Middle frontal gyrus (tissue), 1 donor: Measurements from ENCODE around the gene HID1.

ENCODE experiments used
- DNase-seq: peaks from one replicate; pipeline ENCODE4 v3.0.0-alpha.2; 2015; ENCODE audit warnings: low spot score; ENCODE audit errors: extremely low spot score

The HID1 gene

DNA sequence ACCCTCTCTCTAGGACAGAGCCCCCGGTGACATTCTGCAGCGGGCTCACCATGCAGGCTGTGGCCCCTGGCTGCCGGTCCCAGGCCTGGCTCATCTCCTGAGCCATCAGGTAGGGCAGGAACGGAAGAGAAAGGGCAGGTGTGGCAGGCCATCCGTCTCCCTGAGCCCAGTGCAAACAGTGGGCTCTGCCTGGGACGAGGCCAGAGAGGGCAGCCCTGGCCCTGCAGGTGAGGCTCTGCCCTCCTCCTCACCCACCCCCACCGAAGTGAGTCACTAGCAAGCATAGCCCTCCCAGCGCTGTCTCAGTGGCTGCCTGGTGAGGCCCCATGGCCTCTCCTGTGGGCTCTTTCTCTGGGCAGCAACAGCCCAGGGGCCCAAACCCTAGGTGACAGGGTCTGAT, 22.4 kb downstream of the HID1 start:
- DNase-seq, result no peak

DNA sequence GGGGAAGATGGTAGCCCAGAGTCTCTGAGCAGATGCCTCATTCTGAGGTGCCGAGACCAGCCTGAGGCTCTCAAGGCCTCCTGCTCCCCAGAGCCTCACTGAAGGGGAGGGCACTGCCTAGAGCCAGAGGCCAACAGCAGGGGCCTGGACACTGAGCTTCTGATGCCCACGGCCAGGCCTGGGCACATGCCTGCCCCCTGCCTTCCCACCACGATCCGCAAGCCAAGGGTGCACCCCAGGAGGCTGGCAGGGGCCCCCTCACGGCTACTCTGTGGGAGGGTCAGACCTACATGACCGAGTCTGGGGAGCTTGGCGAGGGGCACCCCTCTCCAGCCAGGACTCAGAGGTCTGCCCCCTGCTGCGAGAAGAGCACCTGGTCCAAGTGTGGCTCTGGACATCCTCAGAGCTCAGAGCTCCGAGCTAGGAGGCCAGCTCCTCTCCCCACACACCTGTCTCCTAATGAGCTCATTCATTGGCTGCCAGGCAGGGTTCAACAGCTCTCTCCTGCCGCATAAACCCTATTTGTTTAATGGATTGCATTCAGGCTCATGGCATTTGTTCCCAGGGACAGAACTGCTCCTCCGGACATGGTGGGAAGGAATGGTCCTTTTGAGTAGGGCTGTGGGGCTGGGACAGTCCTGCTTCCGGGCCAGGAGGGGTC, 23.0 kb downstream of the HID1 start:
- DNase-seq, result no peak

DNA sequence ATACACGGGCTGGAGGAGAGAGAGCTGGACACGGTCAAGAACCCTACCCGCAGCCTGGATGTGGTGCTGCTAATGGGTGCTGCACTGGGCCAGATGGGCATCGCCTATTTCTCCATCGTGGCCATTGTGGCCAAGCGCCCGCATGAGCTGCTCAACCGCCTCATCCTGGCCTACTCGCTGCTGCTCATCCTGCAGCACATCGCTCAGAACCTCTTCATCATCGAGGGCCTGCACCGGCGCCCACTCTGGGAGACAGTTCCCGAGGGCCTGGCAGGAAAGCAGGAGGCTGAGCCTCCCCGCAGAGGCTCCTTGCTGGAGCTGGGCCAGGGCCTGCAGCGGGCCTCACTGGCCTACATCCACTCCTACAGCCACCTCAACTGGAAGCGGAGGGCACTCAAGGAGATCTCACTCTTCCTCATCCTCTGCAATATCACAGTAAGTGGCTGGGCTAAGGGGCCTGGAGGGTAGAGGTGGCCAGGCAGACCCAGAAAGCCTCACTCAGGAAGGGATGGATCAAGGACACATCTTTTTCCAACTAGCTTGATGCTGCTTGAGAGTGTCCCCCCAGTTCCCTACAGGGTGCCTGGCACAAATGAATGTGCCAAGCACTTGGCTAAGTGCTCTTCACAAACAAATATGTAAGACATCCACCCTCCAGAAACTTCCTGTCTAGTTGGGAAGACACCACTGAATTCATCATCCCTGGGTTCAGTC, 25.4 kb downstream of the HID1 start:
- no peak for DNase-seq

DNA sequence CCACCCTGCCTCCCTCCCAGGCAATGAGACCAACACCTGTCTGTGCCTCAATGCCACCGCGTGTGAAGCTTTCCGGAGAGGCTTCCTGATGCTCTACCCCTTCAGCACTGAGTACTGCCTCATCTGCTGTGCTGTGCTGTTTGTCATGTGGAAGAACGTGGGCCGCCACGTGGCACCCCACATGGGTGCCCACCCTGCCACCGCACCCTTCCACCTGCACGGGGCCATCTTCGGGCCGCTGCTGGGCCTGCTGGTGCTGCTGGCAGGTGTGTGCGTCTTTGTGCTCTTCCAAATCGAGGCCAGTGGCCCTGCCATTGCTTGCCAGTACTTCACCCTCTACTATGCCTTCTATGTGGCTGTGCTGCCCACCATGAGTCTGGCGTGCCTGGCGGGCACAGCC, 25.9 kb downstream of the HID1 start:
- no peak for DNase-seq

DNA sequence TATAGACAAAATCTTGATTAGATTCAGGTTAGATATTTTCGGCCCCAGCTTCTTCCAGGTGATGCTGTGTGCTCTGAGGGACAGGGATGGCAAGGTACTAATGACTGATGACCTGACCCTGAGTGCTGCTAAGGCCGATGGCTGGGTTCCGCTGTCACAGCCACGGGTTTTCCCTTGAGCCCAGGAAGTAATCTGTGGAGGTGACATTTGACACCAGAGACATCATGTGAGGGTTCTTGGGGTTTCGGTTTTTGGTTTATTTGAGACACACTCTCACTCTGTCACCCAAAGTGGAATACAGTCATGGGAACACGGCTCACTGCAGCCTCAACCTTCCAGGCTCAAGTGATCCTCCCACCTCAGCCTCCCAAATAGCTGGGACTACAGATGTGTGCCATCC, 27.0 kb downstream of the HID1 start:
- no peak for DNase-seq

DNA sequence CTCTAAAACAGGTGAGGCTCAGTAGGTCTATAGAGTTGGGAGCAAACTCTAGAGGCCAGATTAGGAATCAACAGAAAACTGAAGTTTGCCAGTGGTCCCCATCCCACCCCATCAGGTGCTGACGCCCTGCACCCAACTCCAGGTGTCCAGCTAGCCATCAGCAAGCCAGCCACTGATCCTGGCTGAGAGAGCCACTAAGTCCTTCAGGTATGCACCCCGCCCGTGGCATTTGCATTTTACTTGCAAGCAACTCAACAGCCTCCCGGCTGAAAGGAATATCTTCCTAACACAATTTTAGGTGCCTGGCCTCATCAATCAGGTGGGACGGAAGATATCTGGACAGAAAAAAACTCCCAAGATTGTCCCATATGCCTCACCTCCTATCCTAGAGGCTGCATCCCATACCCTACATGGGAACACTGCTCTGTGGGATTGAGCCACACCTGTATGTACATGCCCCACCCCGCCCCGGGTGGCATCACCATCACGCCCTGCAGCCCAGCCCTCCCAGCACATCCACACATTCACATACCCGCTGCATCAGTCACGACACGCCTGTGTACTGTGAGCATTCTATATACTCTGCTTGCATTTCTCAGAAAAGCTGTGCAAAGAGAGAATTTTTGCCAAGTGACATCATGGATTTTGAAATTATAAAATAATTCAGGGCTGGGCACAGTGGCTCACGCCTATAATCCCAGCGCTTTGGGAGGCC, 28.6 kb downstream of the HID1 start:
- no peak for DNase-seq

DNA sequence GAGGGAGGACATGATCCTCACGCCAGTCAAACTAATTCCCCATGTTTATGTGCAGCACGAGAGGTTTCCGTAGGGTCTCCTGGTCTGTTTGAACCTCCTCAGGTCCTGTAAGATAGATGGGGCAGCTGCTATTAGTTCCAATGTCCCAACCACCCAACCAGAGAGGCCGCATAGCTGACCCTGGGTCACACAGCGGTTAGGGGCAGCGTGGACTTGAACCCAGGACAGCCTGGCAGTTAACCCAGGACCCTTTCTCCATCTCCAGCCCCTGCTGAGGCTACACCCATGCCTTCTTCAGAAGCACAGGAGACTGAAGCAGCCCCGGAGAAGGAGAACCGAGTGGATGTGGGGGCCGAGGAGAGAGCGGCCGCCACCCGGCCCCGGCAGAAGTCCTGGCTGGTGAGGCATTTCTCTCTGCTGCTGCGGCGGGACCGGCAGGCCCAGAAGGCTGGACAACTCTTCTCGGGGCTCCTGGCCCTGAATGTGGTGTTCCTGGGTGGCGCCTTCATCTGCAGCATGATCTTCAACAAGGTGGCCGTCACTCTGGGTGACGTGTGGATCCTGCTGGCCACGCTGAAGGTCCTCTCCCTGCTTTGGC, 31.3 kb downstream of the HID1 start:
- no peak for DNase-seq

DNA sequence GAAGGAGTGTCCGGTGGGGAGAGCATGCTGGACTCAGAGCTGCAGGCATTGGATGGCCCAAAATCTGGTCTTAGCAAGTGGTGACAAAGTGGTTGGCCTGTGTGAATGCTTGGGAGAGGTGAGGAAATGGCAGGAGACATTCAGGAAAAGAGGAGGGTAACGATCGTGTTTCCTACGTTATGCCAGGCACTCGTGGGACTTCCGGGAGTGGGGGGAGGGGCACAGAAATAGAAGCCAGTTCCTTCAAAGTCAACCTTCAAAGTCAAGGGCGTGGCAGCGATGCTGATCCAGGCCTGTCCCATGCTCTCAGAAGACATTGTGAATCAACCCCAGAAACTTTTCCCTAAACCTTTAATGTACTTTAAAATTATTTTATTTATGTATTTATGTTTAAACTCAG, 33.0 kb downstream of the HID1 start:
- no peak for DNase-seq

DNA sequence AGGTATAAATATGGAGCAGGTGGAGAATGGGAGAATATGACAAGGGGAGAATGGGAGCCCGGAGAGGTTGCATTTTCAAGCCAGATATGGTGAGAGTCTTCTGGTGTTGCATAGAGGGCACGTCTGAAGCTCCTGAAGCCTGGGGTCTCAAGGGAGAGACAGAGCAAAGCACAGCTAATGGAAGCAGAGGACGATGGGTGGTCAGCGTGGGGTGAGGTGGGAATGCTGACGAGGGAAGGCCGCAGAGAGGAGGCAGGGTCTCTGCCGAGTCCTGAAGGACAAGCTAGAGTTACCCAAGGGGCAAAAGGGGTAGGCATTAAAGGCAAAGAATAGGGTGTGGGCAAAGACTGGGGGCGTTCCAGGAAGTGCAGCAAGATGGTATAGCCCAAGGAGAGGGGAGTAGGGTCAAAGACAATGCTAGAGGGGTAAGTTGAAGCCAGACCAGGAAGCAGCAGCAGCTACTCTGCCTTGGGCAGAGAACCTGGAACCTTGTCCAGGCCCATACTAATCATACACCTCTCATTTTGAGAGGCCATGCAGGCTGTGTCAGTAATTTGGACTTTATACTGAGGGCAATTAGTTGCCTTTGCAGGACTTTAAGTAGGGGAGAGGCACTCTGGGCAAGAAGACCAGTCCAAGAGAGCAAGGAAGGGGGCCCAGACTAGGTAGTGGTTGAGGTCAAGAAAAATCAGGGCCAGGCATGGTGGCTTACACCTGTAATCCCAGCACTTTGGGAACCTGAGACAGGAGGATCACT, 34.2 kb downstream of the HID1 start:
- DNase-seq, result no peak

DNA sequence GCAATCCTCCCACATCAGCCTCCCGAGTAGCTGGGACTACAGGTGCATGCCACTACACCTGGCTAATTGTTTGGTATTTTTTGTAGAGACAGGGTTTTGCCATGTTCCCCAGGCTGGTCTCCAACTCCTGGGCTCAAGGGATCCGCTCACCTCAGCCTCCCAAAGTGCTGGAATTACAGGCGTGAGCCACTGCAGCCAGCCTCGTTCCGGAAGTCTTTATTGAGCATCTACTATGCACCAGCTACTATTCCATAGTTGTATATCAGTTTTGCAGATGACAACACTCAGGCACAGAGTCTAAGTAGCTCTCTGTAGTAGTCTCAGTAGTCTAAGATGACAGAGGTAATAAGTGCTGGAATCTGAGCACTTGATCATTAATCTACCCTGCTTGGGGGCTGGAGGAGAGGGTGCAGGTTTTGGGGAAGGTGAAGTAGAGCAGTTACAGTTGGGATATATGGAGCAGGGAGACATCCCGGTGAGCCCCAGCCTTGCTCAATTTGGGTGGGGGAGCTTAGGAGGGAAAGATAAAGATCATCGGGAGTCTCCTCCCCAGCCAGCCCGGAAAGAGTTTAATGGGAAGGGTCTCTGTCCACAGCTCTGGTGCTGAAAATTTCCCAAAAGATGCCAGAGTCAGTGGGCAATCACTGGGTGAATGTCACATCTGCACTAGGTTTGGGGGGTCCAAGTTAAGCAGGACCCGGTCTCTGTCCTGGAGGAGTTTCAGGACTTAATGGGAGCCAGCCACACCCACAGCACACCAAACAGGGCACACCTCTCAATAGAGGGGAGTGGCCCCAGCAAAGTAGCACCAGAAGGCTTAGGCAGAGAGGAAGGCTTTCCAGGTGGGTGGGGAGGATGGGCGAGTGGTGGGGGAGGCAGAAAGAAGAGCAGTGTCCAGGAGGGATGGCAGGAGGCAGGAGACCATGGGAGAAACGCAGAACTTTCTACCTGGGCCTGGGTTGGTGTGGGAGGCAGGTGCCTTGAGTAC, 35.2 kb downstream of the HID1 start:
- no peak for DNase-seq

DNA sequence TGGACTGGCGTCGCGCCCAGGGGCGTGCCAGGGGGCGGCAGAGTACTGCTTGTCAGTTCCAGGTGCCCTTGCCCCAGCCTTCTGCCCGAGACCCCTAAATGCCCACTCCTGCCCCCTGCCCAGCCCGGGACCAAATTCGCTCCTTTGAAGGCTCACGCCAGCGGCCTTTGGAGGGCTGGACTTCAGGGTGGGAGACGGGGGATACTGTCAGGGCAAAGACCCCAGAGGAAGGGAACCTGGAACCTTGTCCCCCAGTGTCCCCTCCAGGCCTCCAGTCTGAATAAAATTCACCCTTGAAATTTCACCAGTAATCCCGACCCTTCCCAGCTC, 36.1 kb downstream of the HID1 start:
- no peak for DNase-seq

DNA sequence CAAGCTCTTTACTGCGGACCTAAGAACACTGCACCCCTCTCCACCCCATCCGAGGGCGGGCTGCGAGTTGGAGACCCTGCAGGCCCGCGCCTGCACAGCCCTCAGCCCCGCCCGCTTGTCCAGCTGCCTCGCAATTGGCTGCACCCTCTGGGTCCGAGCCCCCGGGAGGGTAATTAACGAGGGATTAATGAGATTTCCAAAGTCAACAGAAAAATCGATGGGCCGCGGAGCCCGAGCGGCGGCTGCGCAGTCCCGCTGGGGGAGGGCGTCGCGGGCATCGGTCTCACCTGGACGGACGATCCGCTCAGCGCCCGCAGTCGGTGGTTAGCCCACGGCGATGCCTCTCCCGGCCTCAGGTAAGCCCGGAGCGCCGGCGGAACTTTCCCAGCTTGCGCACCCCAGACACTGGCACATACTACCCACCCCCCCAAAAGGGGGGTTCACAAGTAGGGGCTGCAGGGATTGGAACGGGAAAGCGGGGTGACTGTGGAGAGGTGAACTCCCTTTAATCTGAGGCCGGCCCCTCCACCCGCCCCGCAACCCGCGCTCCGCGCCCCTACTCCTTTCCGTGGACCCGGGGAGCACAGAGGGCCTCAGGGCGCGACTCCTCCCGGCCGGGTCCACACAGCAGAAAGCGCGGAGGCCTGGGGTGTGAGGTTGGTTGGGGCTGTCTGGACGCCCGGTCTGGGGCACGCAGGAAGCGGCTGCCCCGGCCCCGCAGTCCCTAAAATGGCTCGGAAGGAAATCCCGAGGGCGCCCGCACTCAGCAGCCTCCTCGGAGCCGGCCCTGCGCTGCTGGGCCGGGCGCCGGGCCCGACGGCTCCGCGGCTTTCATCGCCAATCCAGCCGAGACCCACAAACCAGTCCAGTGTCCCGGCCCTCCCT, 36.7 kb downstream of the HID1 start, which contains the start of gene OTOP3:
OTOP3 (plus strand) TSS at position 314 of the 885 bp plus-strand sequence; CDS start at position 338, 24 bp downstream.
- no peak for DNase-seq

DNA sequence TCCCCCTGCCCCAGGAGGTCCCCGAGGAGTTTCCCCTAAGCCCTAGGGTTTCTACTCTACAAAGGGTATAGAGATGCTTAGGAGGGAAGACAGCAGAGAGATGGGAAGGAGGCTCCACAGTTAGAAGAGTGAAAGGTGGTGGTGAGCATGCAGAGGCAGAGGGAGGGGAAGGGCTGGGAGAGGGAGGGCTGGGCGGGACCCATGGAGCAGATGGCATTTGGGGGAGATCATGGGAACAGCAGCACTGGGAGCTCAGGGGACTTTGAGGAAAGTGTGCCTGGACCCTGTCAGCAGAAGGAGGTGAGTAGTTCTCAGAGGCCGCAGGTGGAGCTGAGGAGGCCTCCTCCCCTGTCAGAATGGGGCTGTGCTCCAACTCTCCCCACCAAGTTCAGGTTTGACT, 37.5 kb downstream of the HID1 start:
- DNase-seq, result no peak

DNA sequence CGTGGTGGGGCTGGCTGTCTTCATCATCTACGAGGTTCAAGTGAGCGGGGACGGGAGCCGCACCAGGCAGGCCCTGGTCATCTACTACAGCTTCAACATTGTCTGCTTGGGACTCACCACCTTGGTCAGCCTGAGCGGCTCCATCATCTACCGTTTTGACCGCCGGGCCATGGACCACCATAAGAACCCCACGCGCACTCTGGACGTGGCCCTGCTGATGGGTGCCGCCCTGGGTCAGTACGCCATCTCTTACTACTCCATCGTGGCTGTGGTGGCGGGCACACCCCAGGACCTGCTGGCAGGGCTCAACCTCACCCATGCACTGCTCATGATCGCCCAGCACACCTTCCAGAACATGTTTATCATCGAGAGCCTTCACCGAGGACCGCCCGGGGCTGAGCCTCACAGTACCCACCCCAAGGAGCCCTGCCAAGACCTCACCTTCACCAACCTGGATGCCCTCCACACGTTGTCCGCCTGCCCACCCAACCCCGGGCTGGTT, 42.0 kb downstream of the HID1 start:
- DNase-seq, result no peak

DNA sequence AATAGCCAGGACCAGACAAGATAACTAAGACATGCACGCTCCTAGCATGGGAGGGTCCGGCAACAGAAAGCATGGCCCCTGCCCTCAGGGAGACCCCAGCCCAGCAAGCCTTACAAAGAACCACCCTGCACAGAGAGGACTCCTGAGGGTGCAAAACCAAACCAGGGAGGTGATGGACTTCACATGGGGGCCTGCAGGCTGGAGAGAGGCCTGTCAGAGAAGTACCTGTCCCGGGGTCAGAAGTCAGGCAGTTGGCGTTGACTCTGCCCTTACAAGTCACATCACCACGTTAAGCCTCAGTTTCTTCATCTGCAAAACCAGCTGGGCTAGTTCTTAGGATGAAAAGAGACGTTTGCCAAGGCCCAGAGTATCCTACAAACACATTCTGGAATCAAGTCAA, 43.8 kb downstream of the HID1 start:
- DNase-seq, result no peak

DNA sequence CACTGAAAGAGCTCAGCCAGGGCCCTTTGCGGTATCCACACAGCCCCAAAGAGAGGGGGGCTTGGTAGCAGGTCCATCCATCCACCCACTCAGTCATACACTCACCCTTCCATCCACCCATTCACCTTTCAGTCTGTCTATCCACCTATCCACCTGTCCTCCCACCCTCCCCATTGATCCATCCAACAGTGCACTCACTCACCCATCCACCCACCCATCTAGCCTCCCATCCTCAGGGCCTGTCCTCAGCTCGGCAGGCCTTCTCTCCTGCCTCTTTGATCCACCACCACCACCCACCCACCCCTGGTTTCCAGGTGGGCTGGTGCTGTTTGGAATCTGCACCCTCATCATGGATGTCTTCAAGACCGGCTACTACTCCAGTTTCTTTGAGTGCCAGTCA, 47.3 kb downstream of the HID1 start:
- no peak for DNase-seq

DNA sequence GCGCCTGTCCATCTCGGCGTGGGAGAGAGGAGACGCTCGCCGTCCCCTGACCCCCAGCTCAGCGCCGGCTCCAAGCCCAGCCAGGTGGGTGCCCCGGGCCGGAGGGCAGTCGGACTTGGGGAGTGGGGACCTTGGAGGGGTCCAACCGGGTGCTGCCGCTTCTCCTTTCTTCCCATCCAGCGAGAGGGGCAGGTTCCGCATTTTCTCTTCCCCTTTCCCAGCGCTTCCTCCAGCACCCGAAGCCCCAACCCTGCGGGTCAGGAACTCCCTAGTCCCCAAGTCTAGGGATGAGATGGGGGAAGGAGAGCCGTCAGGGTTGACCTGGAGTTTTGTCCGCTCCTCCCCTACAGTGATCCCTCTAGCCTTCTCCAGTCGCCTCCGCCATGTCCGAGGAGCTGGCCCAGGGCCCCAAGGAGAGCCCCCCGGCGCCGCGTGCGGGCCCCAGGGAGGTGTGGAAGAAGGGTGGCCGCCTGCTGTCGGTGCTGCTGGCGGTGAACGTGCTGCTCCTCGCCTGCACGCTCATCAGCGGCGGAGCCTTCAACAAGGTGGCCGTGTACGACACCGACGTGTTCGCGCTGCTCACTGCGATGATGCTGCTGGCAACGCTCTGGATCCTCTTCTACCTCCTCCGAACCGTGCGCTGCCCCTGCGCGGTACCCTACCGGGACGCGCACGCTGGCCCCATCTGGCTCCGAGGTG, 48.2 kb downstream of the HID1 start, which contains the start of gene OTOP2:
OTOP2 (plus strand) TSS at position 24 of the 699 bp plus-strand sequence; CDS start at position 384, 360 bp downstream.
- DNase-seq, result no peak

DNA sequence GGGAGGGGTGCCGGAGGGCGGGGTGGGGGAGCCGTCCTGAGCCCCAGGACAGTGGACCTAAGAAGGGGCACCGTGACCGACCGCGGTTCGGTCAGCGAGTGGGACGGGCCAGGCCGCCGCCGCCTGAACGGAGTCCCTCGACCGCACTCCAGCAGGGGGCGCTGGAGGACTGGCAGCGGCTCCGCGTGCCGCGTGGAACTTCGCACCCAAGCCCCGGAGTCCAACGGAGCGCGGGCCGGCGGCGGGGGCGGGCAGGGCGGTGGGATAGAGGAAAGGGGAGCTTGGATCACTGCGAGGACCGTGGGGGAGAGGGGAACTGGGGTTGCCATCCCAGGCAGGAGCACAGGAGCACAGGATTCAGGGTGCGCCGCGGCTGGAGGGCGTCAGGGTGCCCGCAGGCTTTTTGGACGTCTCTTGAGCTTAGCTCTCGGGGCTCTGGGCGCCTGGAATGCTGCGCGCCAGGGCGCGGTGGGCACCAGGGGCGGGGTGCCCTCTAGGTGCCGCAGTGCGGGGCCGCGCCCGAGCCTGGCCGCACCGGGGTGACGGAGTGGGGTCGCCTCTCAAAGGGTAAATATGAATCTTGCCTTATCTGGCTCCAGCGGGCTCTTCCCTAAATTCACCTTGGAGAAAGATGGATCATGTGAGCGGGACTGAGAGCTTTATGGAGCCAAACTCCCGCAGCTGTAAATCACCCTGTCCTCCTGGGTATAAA, 48.9 kb downstream of the HID1 start:
- DNase-seq, result no peak
